Spleen (tissue), 11 donors: Measurements from ENCODE around the gene OR9A4. TPM values are rescaled to one million over a fixed set of nuclear protein-coding genes. Genes with fewer than 3 reads are reported as not detected.

Source experiments
- DNase-seq: peaks from one replicate; pipeline ENCODE4 v3.0.0-alpha.2; 2020
- H3K27ac ChIP-seq, 8 donors: fragments of 200-600 bp; sonication (generic) in 7 of 8; 1 replicate in 4 of 8; 2 replicates in 4 of 8; pipeline versions ENCODE4 v1.5.0 to v1.8.0; 2016 to 2021; ENCODE audit warnings: inconsistent platforms in 4 of 8, mild to moderate bottlenecking in 4 of 8, moderate library complexity in 1 of 8
- H3K27me3 ChIP-seq, 7 donors: fragments of 200-600 bp; sonication (generic) in 6 of 7; replicated peaks in 1 of 7; 1 replicate in 4 of 7; 2 replicates in 3 of 7; pipeline versions ENCODE4 v1.5.0 to v1.8.0; 2016 to 2021; ENCODE audit warnings: inconsistent platforms in 3 of 7, mild to moderate bottlenecking in 1 of 7
- H3K36me3 ChIP-seq, 6 donors: fragments of 200-600 bp; sonication (generic) in 5 of 6; 1 replicate in 4 of 6; 2 replicates in 2 of 6; pipeline versions ENCODE4 v1.5.0 to v1.8.0; 2016 to 2021; ENCODE audit warnings: inconsistent platforms in 2 of 6
- H3K4me1 ChIP-seq, 6 donors: fragments of 200-600 bp; sonication (generic) in 5 of 6; 1 replicate in 3 of 6; 2 replicates in 3 of 6; pipeline versions ENCODE4 v1.5.0 to v1.8.0; 2016 to 2021; ENCODE audit warnings: inconsistent platforms in 3 of 6
- H3K4me3 ChIP-seq, 8 donors: fragments of 200-600 bp; sonication (generic) in 7 of 8; 1 replicate in 4 of 8; 2 replicates in 4 of 8; pipeline versions ENCODE4 v1.5.0 to v1.8.0; 2016 to 2021; ENCODE audit warnings: inconsistent platforms in 4 of 8, mild to moderate bottlenecking in 4 of 8, moderate library complexity in 2 of 8
- H3K9me3 ChIP-seq, 8 donors: fragments of 200-600 bp; sonication (generic) in 7 of 8; 1 replicate in 4 of 8; 2 replicates in 4 of 8; pipeline versions ENCODE4 v1.5.0 to v1.8.0; 2016 to 2021; ENCODE audit warnings: inconsistent platforms in 4 of 8
- CTCF ChIP-seq, 11 experiments: fragments of 200-600 bp in 7 of 11; fragments of 450-650 bp in 4 of 11; sonication (generic) in 4 of 11; IDR thresholded peaks in 8 of 11; conservative IDR thresholded peaks in 3 of 11; 1 replicate in 7 of 11; 2 replicates in 4 of 11; pipeline versions ENCODE4 v1.4.0 to v1.8.0; 2016 to 2021; ENCODE audit warnings: antibody characterized with exemption in 11 of 11, inconsistent platforms in 4 of 11, mild to moderate bottlenecking in 1 of 11
- POLR2A ChIP-seq, 3 donors: fragments of 450-650 bp; IDR thresholded peaks; one replicate each; pipeline ENCODE4 v1.5.1; 2017; ENCODE audit warnings: antibody characterized with exemption in 3 of 3, mild to moderate bottlenecking in 1 of 3
- POLR2AphosphoS5 ChIP-seq, 3 donors: sonication (generic); formaldehyde crosslinking; IDR thresholded peaks; one replicate each; pipeline ENCODE4 v1.5.1; 2017; ENCODE audit warnings: antibody characterized with exemption in 3 of 3
- WGBS, 5 donors: extraction: QIAGEN DNeasy Blood & Tissue Kit in 3 of 5; methylation state at CpG; one replicate each; pipeline versions ENCODE4 v1.1.5 to v1.1.7; 2013 to 2018; 5-methylcytosine and 5-hydroxymethylcytosine counted together
- intact Hi-C: fragments of 100-400 bp; cut with DNase I; formaldehyde crosslinking; loops from one replicate; pipeline ENCODE4 v1.15.0; 2023; ENCODE audit warnings: low total_unique reads
- polyA plus RNA-seq, 3 donors: library from polyadenylated mRNA; stranded (reverse); fragments of 200-250 nt; gene quantifications; one replicate each; pipeline ENCODE4 v1.2.1, GENCODE V29; 2013
- total RNA-seq, 7 donors: library from RNA; depleted of rRNA in 3 of 7; stranded (reverse); fragments of >200 nt in 3 of 7; fragmentation: NEBNext Ultra II Directional in 4 of 7; extraction: Animal tissue kit (Norgen Biotek cat#: 25700) in 4 of 7; gene quantifications; one replicate each; pipeline versions ENCODE4 v1.1.0 to v1.2.1, GENCODE V29; 2016 to 2021
- donor health status: healthy with polysubstance abuse.
- donor health status: DM: no; HTN: no; CAD: no; lungs with moderate emphysema.
- donor health status: DM: no; HTN: no; CAD: no.
- donor health status: Bipolar disorder and iron deficiency.
- donor health status: healthy.
- donor health status: DM: no; HTN: no; CAD: no.
- donor health status: DM: yes; HTN: yes; CAD: no.

Gene OR9A4
- total and polyA plus RNA-seq, 10 donors: not detected

DNA sequence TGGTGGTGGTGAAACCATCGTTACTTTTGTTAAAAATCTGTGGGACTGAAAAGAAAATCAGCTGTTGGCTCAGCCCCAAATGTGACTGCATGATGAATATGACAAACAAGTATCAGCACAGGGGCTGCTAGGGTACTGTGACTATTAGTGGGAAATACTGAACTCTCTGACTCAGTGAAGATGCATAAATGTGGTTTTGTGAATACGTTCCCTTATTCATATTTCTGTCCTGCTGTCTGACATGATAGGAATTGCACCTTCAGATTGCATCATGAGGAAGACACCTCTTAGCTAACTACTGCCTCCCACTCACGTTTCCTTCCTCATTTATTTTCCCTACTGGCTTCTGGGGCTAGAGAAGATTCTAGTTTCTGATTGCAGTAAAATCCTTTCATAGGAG lies 29.2 kb downstream of the OR9A4 start:
- intact Hi-C loops: no loop called here
- H3K4me1 ChIP-seq: peaks cover 0 to 12% (median 0%) of the 10 kb centered on the region in 6 donors
- H3K36me3 ChIP-seq: no peaks in the 10 kb centered on the region
- no peak for DNase-seq
- 16 to 40% (median 27%) methylated on average over 3 of the region's 3 CpGs for WGBS, 5 donors
- no peaks in the 10 kb centered on the region for H3K27me3 ChIP-seq
- TF ChIP-seq CTCF (IDR thresholded peaks at IDR 0.05 in 8 of 11, conservative IDR thresholded peaks at IDR 0.05 in 3 of 11) (peak in 1 of 11 experiments; percentile 22), POLR2A (IDR thresholded peaks at IDR 0.05) (no peak), POLR2AphosphoS5 (IDR thresholded peaks at IDR 0.05) (peak in 1 of 3 donors; percentile 42)
- H3K27ac ChIP-seq: peak overlapping the region in 6 of 8 donors; percentile 2 to 82 (median 64)
- H3K4me3 ChIP-seq: peak overlapping the region in 1 of 8 donors; percentile 3
- peaks cover 2 to 27% (median 21%) of the 10 kb centered on the region in 8 donors for H3K9me3 ChIP-seq

- Histone ChIP-seq H3K27me3 (no peaks in the 10 kb centered on the region), H3K9me3 (peaks cover 0 to 12% (median 7%) of the 10 kb centered on the region in 8 donors), H3K4me1 (peaks cover 0 to 18% (median 0%) of the 10 kb centered on the region in 6 donors), H3K27ac (peak within 1 kb of the TSS in 5 of 8 donors; percentile 8 to 82 (median 57)), H3K36me3 (no peaks in the 10 kb centered on the region), H3K4me3 (peak within 1 kb of the TSS in 1 of 8 donors; percentile 3)
- intact Hi-C loops: no loop called here
- TF ChIP-seq POLR2A (IDR thresholded peaks at IDR 0.05) (no peak), CTCF (IDR thresholded peaks at IDR 0.05 in 8 of 11, conservative IDR thresholded peaks at IDR 0.05 in 3 of 11) (no peak), POLR2AphosphoS5 (IDR thresholded peaks at IDR 0.05) (no peak)
- DNase-seq: no peak
- WGBS, 5 donors: 50 to 74% (median 57%) methylated on average over 3 of the region's 3 CpGs
Measured at GRCh38 chr7:141946796-141947195, 30.6 kb downstream of the OR9A4 start, which contains the start of gene CLEC5A. Gene CLEC5A (minus strand): TSS chr7:141946974. CDS start chr7:141946292, 682 bp downstream.

- intact Hi-C loops: no loop called here
- Histone ChIP-seq H3K36me3 (no peaks in the 10 kb centered on the region), H3K4me3 (no peak overlapping the region), H3K27ac (no peak overlapping the region), H3K9me3 (no peaks in the 10 kb centered on the region), H3K27me3 (no peaks in the 10 kb centered on the region), H3K4me1 (peaks cover 0 to 18% (median 0%) of the 10 kb centered on the region in 6 donors)
- WGBS, 5 donors: 59 to 90% (median 75%) methylated on average over 2 of the region's 2 CpGs
- no peak for DNase-seq
- TF ChIP-seq POLR2A (IDR thresholded peaks at IDR 0.05) (no peak), POLR2AphosphoS5 (IDR thresholded peaks at IDR 0.05) (no peak), CTCF (IDR thresholded peaks at IDR 0.05 in 8 of 11, conservative IDR thresholded peaks at IDR 0.05 in 3 of 11) (no peak)
Measured at GRCh38 chr7:141949021-141949420, 32.8 kb downstream of the OR9A4 start.

DNA sequence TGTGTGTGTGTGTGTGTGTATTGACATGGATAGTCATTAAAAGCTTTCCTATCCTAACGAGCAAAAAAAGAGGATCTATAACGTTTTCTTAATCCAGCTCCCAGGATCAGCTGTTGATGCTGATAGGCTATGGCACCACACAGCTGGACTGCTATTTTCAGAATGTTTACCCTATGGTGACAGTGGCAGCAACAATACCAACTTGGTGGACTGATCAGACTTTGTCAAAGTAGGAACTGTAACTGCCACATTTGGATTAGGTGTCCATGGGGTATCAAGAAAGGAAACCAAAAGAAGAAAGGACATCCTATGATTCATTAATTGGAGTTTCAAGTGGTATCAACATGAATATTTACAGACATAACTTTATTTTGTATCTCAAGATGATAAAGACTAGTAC lies 33.3 kb downstream of the OR9A4 start:
- H3K4me3 ChIP-seq: no peak overlapping the region
- H3K9me3 ChIP-seq: no peaks in the 10 kb centered on the region
- H3K4me1 ChIP-seq: peaks cover 0 to 18% (median 0%) of the 10 kb centered on the region in 6 donors
- WGBS, 5 donors: 28 to 72% (median 44%) methylated on average over 2 of the region's 2 CpGs
- DNase-seq: no peak
- H3K27me3 ChIP-seq: no peaks in the 10 kb centered on the region
- H3K36me3 ChIP-seq: no peaks in the 10 kb centered on the region
- intact Hi-C loops: no loop called here
- no peak for TF ChIP-seq POLR2AphosphoS5 (IDR thresholded peaks at IDR 0.05)
- no peak for TF ChIP-seq POLR2A (IDR thresholded peaks at IDR 0.05)
- H3K27ac ChIP-seq: no peak overlapping the region
